Stimulated activated CD4-positive, alpha-beta T cell treated with anti-CD3 and anti-CD28 coated beads, Interleukin-1b, Interleukin-23, amount 100 ng/mL, for 48 hours (primary cell): ENCODE data around the gene AP1G2.
"Not testable (repeated sequence)": the region's sequence is repeated elsewhere in the genome, so short reads cannot be mapped to it uniquely, and the experiment has no call there.

Experiments used
- DNase-seq: peaks from one replicate; pipeline ENCODE4 v3.0.0-alpha.2; 2020

Gene AP1G2

GRCh38 chr14:23590198-23590597, 22.6 kb upstream of the AP1G2 start:
- no peak for DNase-seq

GRCh38 chr14:23589606-23590005, 22.0 kb upstream of the AP1G2 start:
- no peak for DNase-seq

GRCh38 chr14:23588884-23589598, 21.4 kb upstream of the AP1G2 start:
- peak; percentile 84 for DNase-seq

- DNase-seq, result not testable (repeated sequence)
These were observed 17.1 kb upstream of the AP1G2 start for GRCh38 chr14:23584527-23585203.

GRCh38 chr14:23583761-23584526, 16.4 kb upstream of the AP1G2 start:
- DNase-seq, result not testable (repeated sequence)

GRCh38 chr14:23582906-23583760, 15.5 kb upstream of the AP1G2 start:
- DNase-seq, result no peak

GRCh38 chr14:23580948-23581281, 13.3 kb upstream of the AP1G2 start:
- no peak for DNase-seq

GRCh38 chr14:23580152-23580926, 12.7 kb upstream of the AP1G2 start:
- DNase-seq, result no peak

GRCh38 chr14:23579739-23580138, 12.1 kb upstream of the AP1G2 start:
- DNase-seq, result no peak

GRCh38 chr14:23579311-23579630, 11.7 kb upstream of the AP1G2 start:
- no peak for DNase-seq

GRCh38 chr14:23578560-23579310, 11.1 kb upstream of the AP1G2 start, which contains the start of gene JPH4:
JPH4 (minus strand) TSS chr14:23578790; CDS start chr14:23577453, 1,337 bp downstream.
- DNase-seq, result no peak

GRCh38 chr14:23577710-23578392, 10.3 kb upstream of the AP1G2 start:
- DNase-seq, result no peak

- DNase-seq, result no peak
These were observed 9.6 kb upstream of the AP1G2 start for GRCh38 chr14:23577004-23577681.

GRCh38 chr14:23573384-23574015, 5.9 kb upstream of the AP1G2 start:
- DNase-seq, result no peak

- DNase-seq, result no peak
These were observed 5.2 kb upstream of the AP1G2 start for GRCh38 chr14:23572836-23573235.

GRCh38 chr14:23572524-23572828, 4.9 kb upstream of the AP1G2 start:
- DNase-seq, result no peak

- no peak for DNase-seq
These were observed 4.3 kb upstream of the AP1G2 start for GRCh38 chr14:23571701-23572523.

GRCh38 chr14:23570806-23571483, 3.4 kb upstream of the AP1G2 start:
- no peak for DNase-seq
